ENCODE results near the gene TRIM10. TPM values are rescaled to one million over a fixed set of nuclear protein-coding genes. Genes with fewer than 3 reads are reported as not detected.
A peak's percentile ranks its signal among the peaks of the same experiment; 100 is the strongest.

TRIM10 gene
- total RNA-seq, 1 experiment from 2014 or later: not detected

DNA sequence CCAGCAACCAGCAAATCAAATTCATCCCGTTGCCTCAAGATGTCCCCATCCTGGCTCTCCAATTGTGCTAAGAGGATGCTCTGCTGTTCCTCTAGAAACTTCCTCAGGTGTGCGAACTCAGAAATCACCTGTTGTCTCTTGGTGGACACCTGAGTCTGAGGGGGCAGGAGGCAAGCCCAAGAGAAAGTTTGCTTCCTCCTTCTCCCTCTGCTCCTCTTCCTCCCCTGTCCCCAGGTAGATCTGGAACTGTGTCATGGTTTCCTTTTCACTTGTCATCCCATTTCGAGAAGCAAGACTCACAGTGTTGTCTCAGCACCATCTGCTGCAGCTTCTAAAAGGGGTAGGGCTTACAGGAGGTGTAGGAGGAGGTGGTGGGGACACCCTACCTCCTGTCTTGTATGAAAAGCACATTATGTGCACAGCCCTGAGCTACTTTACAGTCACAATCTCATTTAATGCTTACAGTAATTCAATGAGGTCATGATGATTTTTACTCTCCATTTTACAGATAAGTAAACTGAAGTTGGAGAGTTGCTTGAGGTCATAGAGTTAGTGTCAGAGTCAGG is 2.5 kb downstream of the TRIM10 start:
- ChIA-PET CTCF (no interaction called here), POLR2A (interaction anchor here (0.7 kb wide), 1 partner anchor 57 kb away, joined by 3 read pairs; no protein-coding TSS in a partner anchor)
- Mint-ChIP-seq H3K4me3 (ENCODE audit: unreplicated experiment) (no peak overlapping the region), H3K9me3 (ENCODE audit: unreplicated experiment) (no peaks in the 10 kb centered on the region), H3K4me1 (ENCODE audit: insufficient read depth, unreplicated experiment) (peaks cover 26% of the 10 kb centered on the region), H3K27ac (ENCODE audit: low read depth, unreplicated experiment) (no peak overlapping the region), H3K36me3 (ENCODE audit: insufficient read depth, unreplicated experiment) (no peaks in the 10 kb centered on the region), H3K27me3 (ENCODE audit: insufficient read depth, unreplicated experiment) (no peaks in the 10 kb centered on the region)
- intact Hi-C loops (cut with micrococcal nuclease): no loop called here
- DNase-seq (ENCODE audit: unreplicated experiment): no peak
- TF ChIP-seq, protein P1, sequence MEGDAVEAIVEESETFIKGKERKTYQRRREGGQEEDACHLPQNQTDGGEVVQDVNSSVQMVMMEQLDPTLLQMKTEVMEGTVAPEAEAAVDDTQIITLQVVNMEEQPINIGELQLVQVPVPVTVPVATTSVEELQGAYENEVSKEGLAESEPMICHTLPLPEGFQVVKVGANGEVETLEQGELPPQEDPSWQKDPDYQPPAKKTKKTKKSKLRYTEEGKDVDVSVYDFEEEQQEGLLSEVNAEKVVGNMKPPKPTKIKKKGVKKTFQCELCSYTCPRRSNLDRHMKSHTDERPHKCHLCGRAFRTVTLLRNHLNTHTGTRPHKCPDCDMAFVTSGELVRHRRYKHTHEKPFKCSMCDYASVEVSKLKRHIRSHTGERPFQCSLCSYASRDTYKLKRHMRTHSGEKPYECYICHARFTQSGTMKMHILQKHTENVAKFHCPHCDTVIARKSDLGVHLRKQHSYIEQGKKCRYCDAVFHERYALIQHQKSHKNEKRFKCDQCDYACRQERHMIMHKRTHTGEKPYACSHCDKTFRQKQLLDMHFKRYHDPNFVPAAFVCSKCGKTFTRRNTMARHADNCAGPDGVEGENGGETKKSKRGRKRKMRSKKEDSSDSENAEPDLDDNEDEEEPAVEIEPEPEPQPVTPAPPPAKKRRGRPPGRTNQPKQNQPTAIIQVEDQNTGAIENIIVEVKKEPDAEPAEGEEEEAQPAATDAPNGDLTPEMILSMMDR (IDR thresholded peaks at IDR 0.05; ENCODE audit: unreplicated experiment): no peak
- BruUV-seq (replicated peaks): no TSS peak

- BruUV-seq (replicated peaks): no TSS peak
- no peak for DNase-seq (ENCODE audit: unreplicated experiment)
- intact Hi-C loops (cut with micrococcal nuclease): no loop called here
- ChIA-PET CTCF (no interaction called here), POLR2A (interaction anchor here (0.7 kb wide), 1 partner anchor 56 kb away, joined by 3 read pairs; no protein-coding TSS in a partner anchor)
- TF ChIP-seq, protein P1 (IDR thresholded peaks at IDR 0.05; ENCODE audit: unreplicated experiment): no peak
- no peak overlapping the region for H3K27ac Mint-ChIP-seq (ENCODE audit: low read depth, unreplicated experiment)
- no peaks in the 10 kb centered on the region for H3K36me3 Mint-ChIP-seq (ENCODE audit: insufficient read depth, unreplicated experiment)
- no peak overlapping the region for H3K4me3 Mint-ChIP-seq (ENCODE audit: unreplicated experiment)
- H3K9me3 Mint-ChIP-seq (ENCODE audit: unreplicated experiment): no peaks in the 10 kb centered on the region
- H3K27me3 Mint-ChIP-seq (ENCODE audit: insufficient read depth, unreplicated experiment): no peaks in the 10 kb centered on the region
- H3K4me1 Mint-ChIP-seq (ENCODE audit: insufficient read depth, unreplicated experiment): peaks cover 26% of the 10 kb centered on the region
Observed at GRCh38 chr6:30157999-30158398, 3.0 kb downstream of the TRIM10 start.

- no TSS peak for BruUV-seq (replicated peaks)
- TF ChIP-seq, protein P1 (IDR thresholded peaks at IDR 0.05; ENCODE audit: unreplicated experiment): no peak
- H3K36me3 Mint-ChIP-seq (ENCODE audit: insufficient read depth, unreplicated experiment): no peaks in the 10 kb centered on the region
- POLR2A ChIA-PET: interaction anchor here (0.7 to 3.9 kb wide), 2 partner anchors 56 to 96 kb away, joined by 3 to 17 read pairs; partner anchors contain the start of gene POLR1H
- H3K4me3 Mint-ChIP-seq (ENCODE audit: unreplicated experiment): no peak overlapping the region
- CTCF ChIA-PET: interaction anchor here (0.6 kb wide), 1 partner anchor 47 kb away, joined by 3 read pairs; no protein-coding TSS in a partner anchor
- H3K27me3 Mint-ChIP-seq (ENCODE audit: insufficient read depth, unreplicated experiment): no peaks in the 10 kb centered on the region
- no peaks in the 10 kb centered on the region for H3K9me3 Mint-ChIP-seq (ENCODE audit: unreplicated experiment)
- intact Hi-C loops (cut with micrococcal nuclease): no loop called here
- no peak overlapping the region for H3K27ac Mint-ChIP-seq (ENCODE audit: low read depth, unreplicated experiment)
- peaks cover 26% of the 10 kb centered on the region for H3K4me1 Mint-ChIP-seq (ENCODE audit: insufficient read depth, unreplicated experiment)
- no peak for DNase-seq (ENCODE audit: unreplicated experiment)
Observed at GRCh38 chr6:30157581-30157980, 3.4 kb downstream of the TRIM10 start.

- BruUV-seq (replicated peaks): no TSS peak
- no peaks in the 10 kb centered on the region for H3K36me3 Mint-ChIP-seq (ENCODE audit: insufficient read depth, unreplicated experiment)
- no peak overlapping the region for H3K4me3 Mint-ChIP-seq (ENCODE audit: unreplicated experiment)
- H3K27me3 Mint-ChIP-seq (ENCODE audit: insufficient read depth, unreplicated experiment): no peaks in the 10 kb centered on the region
- H3K27ac Mint-ChIP-seq (ENCODE audit: low read depth, unreplicated experiment): peak overlapping the region; percentile 39
- intact Hi-C loops (cut with micrococcal nuclease): no loop called here
- DNase-seq (ENCODE audit: unreplicated experiment): no peak
- POLR2A ChIA-PET: interaction anchor here (0.6 to 3.9 kb wide), 3 partner anchors 26 to 769 kb away, joined by 3 to 17 read pairs (median 3); partner anchors contain the start of gene POLR1H
- TF ChIP-seq, protein P1 (IDR thresholded peaks at IDR 0.05; ENCODE audit: unreplicated experiment): no peak
- CTCF ChIA-PET: interaction anchor here (0.6 kb wide), 1 partner anchor 25 kb away, joined by 3 read pairs; no protein-coding TSS in a partner anchor
- H3K4me1 Mint-ChIP-seq (ENCODE audit: insufficient read depth, unreplicated experiment): peaks cover 26% of the 10 kb centered on the region
- no peaks in the 10 kb centered on the region for H3K9me3 Mint-ChIP-seq (ENCODE audit: unreplicated experiment)
Observed at GRCh38 chr6:30156774-30157173, 4.2 kb downstream of the TRIM10 start.

Measured in MCF 10A (cell line).